Muscle of leg (tissue), 16 donors: ENCODE data around the gene ANXA6. TPM values are rescaled to one million over a fixed set of nuclear protein-coding genes. Genes with fewer than 3 reads are reported as not detected.
"Not testable (repeated sequence)": the region's sequence is repeated elsewhere in the genome, so short reads cannot be mapped to it uniquely, and the experiment has no call there.

Experiments used
- DNase-seq: peaks from one replicate; pipeline ENCODE4 v3.0.0; 2013
- H3K27ac ChIP-seq: one replicate; pipeline ENCODE4 v1.5.1; 2013; ENCODE audit warnings: mild to moderate bottlenecking, low read length, control low read depth
- H3K27me3 ChIP-seq: one replicate; pipeline ENCODE4 v1.6.1; 2013; ENCODE audit warnings: low read length; ENCODE audit not compliant: control insufficient read depth, insufficient read depth
- H3K36me3 ChIP-seq: one replicate; pipeline ENCODE4 v1.6.1; 2013; ENCODE audit warnings: low read length; ENCODE audit not compliant: control insufficient read depth, insufficient read depth
- H3K4me1 ChIP-seq: one replicate; pipeline ENCODE4 v1.6.1; 2013; ENCODE audit warnings: low read length; ENCODE audit not compliant: control insufficient read depth, insufficient read depth
- H3K4me3 ChIP-seq: one replicate; pipeline ENCODE4 v1.5.1; 2013; ENCODE audit warnings: low read length, control low read depth
- H3K9me3 ChIP-seq: replicated peaks from 2 replicates; pipeline ENCODE4 v1.6.1; 2013; ENCODE audit warnings: low read depth, low read length; ENCODE audit not compliant: control insufficient read depth
- WGBS: methylation state at CpG from one replicate; pipeline ENCODE4 v1.1.5; 2013; ENCODE audit warnings: missing lambda C conversion rate; ENCODE audit not compliant: insufficient coverage; 5-methylcytosine and 5-hydroxymethylcytosine counted together
- long read RNA-seq, 11 donors: transcript quantifications; one replicate each; lab custom pipeline, GENCODE V29; 2026
- polyA plus RNA-seq, 8 donors: library from polyadenylated mRNA; unstranded; fragments of 120-200 nt; gene quantifications; one replicate each; pipeline versions ENCODE4 v1.2.1 to v1.2.3, GENCODE V29; 2013; ENCODE audit warnings: inconsistent platforms in 1 of 8, low replicate concordance in 1 of 8; ENCODE audit not compliant: insufficient read length in 8 of 8, insufficient read depth in 1 of 8
- total RNA-seq: library from RNA; stranded (reverse); fragments of 120-200 nt; gene quantifications from one replicate; pipeline ENCODE4 v1.2.4, GENCODE V29; 2013

ANXA6 gene
- total RNA-seq = 370 TPM
- polyA plus RNA-seq = 100 to 1,000 TPM; 335 to 439 (median 394) TPM
- long read RNA-seq, donor 1, transcript ANXA6-201 (26 exons, 2,593 nt) = major isoform, 9 of 32 reads
- long read RNA-seq, donor 1, partial matches to known transcripts = 23 of 32 reads
- long read RNA-seq, donor 1, other reads (novel, unspliced or antisense) = 0 of 32 reads
- long read RNA-seq, donor 2, transcript ANXA6-201 (26 exons, 2,593 nt) = major isoform, 6 of 6 reads
- long read RNA-seq, donor 2, partial matches to known transcripts = 0 of 6 reads
- long read RNA-seq, donor 2, other reads (novel, unspliced or antisense) = 0 of 6 reads
- long read RNA-seq, donor 3, transcript ANXA6-201 (26 exons, 2,593 nt) = major isoform, 54 of 157 reads
- long read RNA-seq, donor 3, partial matches to known transcripts = 88 of 157 reads
- long read RNA-seq, donor 3, other reads (novel, unspliced or antisense) = 15 of 157 reads
- long read RNA-seq, donor 4, transcript ANXA6-201 (26 exons, 2,593 nt) = major isoform, 27 of 90 reads
- long read RNA-seq, donor 4, partial matches to known transcripts = 63 of 90 reads
- long read RNA-seq, donor 4, other reads (novel, unspliced or antisense) = 0 of 90 reads
- long read RNA-seq, donor 5, transcript ANXA6-201 (26 exons, 2,593 nt) = major isoform, 75 of 351 reads
- long read RNA-seq, donor 5, partial matches to known transcripts = 242 of 351 reads
- long read RNA-seq, donor 5, other reads (novel, unspliced or antisense) = 33 of 351 reads
- long read RNA-seq, donor 6, transcript ANXA6-201 (26 exons, 2,593 nt) = major isoform, 90 of 272 reads
- long read RNA-seq, donor 6, partial matches to known transcripts = 155 of 272 reads
- long read RNA-seq, donor 6, other reads (novel, unspliced or antisense) = 26 of 272 reads
- long read RNA-seq, donor 7, transcript ANXA6-201 (26 exons, 2,593 nt) = major isoform, 33 of 150 reads
- long read RNA-seq, donor 7, partial matches to known transcripts = 107 of 150 reads
- long read RNA-seq, donor 7, other reads (novel, unspliced or antisense) = 10 of 150 reads
- long read RNA-seq, donor 8, transcript ANXA6-201 (26 exons, 2,593 nt) = major isoform, 36 of 86 reads
- long read RNA-seq, donor 8, partial matches to known transcripts = 43 of 86 reads
- long read RNA-seq, donor 8, other reads (novel, unspliced or antisense) = 7 of 86 reads
- long read RNA-seq, donor 9, transcript ANXA6-201 (26 exons, 2,593 nt) = major isoform, 18 of 115 reads
- long read RNA-seq, donor 9, partial matches to known transcripts = 87 of 115 reads
- long read RNA-seq, donor 9, other reads (novel, unspliced or antisense) = 10 of 115 reads
- long read RNA-seq, donor 10, transcript ANXA6-201 (26 exons, 2,593 nt) = major isoform, 48 of 165 reads
- long read RNA-seq, donor 10, partial matches to known transcripts = 109 of 165 reads
- long read RNA-seq, donor 10, other reads (novel, unspliced or antisense) = 7 of 165 reads
- long read RNA-seq, donor 11, transcript ANXA6-201 (26 exons, 2,593 nt) = major isoform, 39 of 102 reads
- long read RNA-seq, donor 11, partial matches to known transcripts = 51 of 102 reads
- long read RNA-seq, donor 11, other reads (novel, unspliced or antisense) = 12 of 102 reads

- Histone ChIP-seq H3K4me1 (peaks cover 34% of the 10 kb centered on the region), H3K4me3 (peak within 1 kb of the TSS; percentile 95), H3K27ac (peak within 1 kb of the TSS; percentile 93), H3K36me3 (peaks cover 16% of the 10 kb centered on the region), H3K9me3 (no peaks in the 10 kb centered on the region), H3K27me3 (no peaks in the 10 kb centered on the region)
- WGBS = under 1% methylated on average over 56 of the region's 60 CpGs
- DNase-seq = peak; percentile 94
These were observed at the start of gene ANXA6 for GRCh38 chr5:151157426-151158286. Gene ANXA6, minus strand, starts transcription at chr5:151157779. Its CDS starts 9,878 bp downstream, at chr5:151147901.

- Histone ChIP-seq H3K9me3 (no peaks in the 10 kb centered on the region), H3K36me3 (peaks cover 7% of the 10 kb centered on the region), H3K4me1 (no peaks in the 10 kb centered on the region), H3K27ac (no peak overlapping the region), H3K27me3 (no peaks in the 10 kb centered on the region), H3K4me3 (no peak overlapping the region)
- WGBS = 77% methylated on average over 8 of the region's 10 CpGs
- DNase-seq = no peak
These were observed 47.8 kb upstream of the ANXA6 start for GRCh38 chr5:151205411-151205810.

GRCh38 chr5:151204051-151204450, 46.5 kb upstream of the ANXA6 start:
- no peak overlapping the region for H3K27ac ChIP-seq
- no peaks in the 10 kb centered on the region for H3K4me1 ChIP-seq
- H3K9me3 ChIP-seq = no peaks in the 10 kb centered on the region
- H3K4me3 ChIP-seq = no peak overlapping the region
- WGBS = no CpG with 5 or more reads among the region's 5 CpGs
- peaks cover 7% of the 10 kb centered on the region for H3K36me3 ChIP-seq
- no peaks in the 10 kb centered on the region for H3K27me3 ChIP-seq
- no peak for DNase-seq

GRCh38 chr5:151202381-151203139, 45.0 kb upstream of the ANXA6 start:
- Histone ChIP-seq H3K27ac (no peak overlapping the region), H3K4me3 (no peak overlapping the region), H3K9me3 (no peaks in the 10 kb centered on the region), H3K36me3 (peaks cover 7% of the 10 kb centered on the region), H3K4me1 (no peaks in the 10 kb centered on the region), H3K27me3 (no peaks in the 10 kb centered on the region)
- DNase-seq = no peak
- WGBS = 80% methylated on average over 1 of the region's 5 CpGs

GRCh38 chr5:151200913-151201595, 43.5 kb upstream of the ANXA6 start:
- no peak overlapping the region for H3K4me3 ChIP-seq
- H3K9me3 ChIP-seq = no peaks in the 10 kb centered on the region
- H3K27me3 ChIP-seq = no peaks in the 10 kb centered on the region
- WGBS = 70% methylated on average over 5 of the region's 6 CpGs
- DNase-seq = no peak
- no peaks in the 10 kb centered on the region for H3K4me1 ChIP-seq
- H3K27ac ChIP-seq = no peak overlapping the region
- peaks cover 10% of the 10 kb centered on the region for H3K36me3 ChIP-seq

GRCh38 chr5:151199581-151200185, 42.1 kb upstream of the ANXA6 start:
- peaks cover 10% of the 10 kb centered on the region for H3K36me3 ChIP-seq
- no peak overlapping the region for H3K27ac ChIP-seq
- H3K9me3 ChIP-seq = no peaks in the 10 kb centered on the region
- H3K4me1 ChIP-seq = no peaks in the 10 kb centered on the region
- no CpG with 5 or more reads among the region's 7 CpGs for WGBS
- no peak for DNase-seq
- H3K4me3 ChIP-seq = no peak overlapping the region
- H3K27me3 ChIP-seq = no peaks in the 10 kb centered on the region

- no peaks in the 10 kb centered on the region for H3K27me3 ChIP-seq
- no peak overlapping the region for H3K27ac ChIP-seq
- H3K4me3 ChIP-seq = no peak overlapping the region
- H3K9me3 ChIP-seq = no peaks in the 10 kb centered on the region
- no peak for DNase-seq
- no peaks in the 10 kb centered on the region for H3K4me1 ChIP-seq
- WGBS = 75% methylated on average over 2 of the region's 5 CpGs
- peaks cover 10% of the 10 kb centered on the region for H3K36me3 ChIP-seq
These were observed 41.3 kb upstream of the ANXA6 start for GRCh38 chr5:151198861-151199260.

- H3K4me3 ChIP-seq, H3K9me3 ChIP-seq, H3K4me1 ChIP-seq, H3K27ac ChIP-seq, H3K27me3 ChIP-seq, DNase-seq: not testable (repeated sequence)
- H3K36me3 ChIP-seq = peaks cover 10% of the 10 kb centered on the region
- WGBS = 100% methylated on average over 2 of the region's 9 CpGs
These were observed 39.7 kb upstream of the ANXA6 start for GRCh38 chr5:151197291-151197600.
